ENCODE results near the gene ZBTB21.
"Not testable (repeated sequence)": the region's sequence is repeated elsewhere in the genome, so short reads cannot be mapped to it uniquely, and the experiment has no call there.

The ZBTB21 gene

GRCh38 chr21:41965461-41966013 lies 44.6 kb downstream of the ZBTB21 start:
- no peak for DNase-seq

- DNase-seq: no peak
These were observed 45.1 kb downstream of the ZBTB21 start for GRCh38 chr21:41965045-41965444.

- DNase-seq: no peak
These were observed 46.0 kb downstream of the ZBTB21 start for GRCh38 chr21:41964171-41964570.

GRCh38 chr21:41962425-41962966 lies 47.7 kb downstream of the ZBTB21 start:
- DNase-seq: no peak

- no peak for DNase-seq
These were observed 48.4 kb downstream of the ZBTB21 start for GRCh38 chr21:41961753-41962152.

GRCh38 chr21:41961282-41961701 lies 48.9 kb downstream of the ZBTB21 start:
- DNase-seq: no peak

GRCh38 chr21:41960386-41960785 lies 49.8 kb downstream of the ZBTB21 start:
- DNase-seq: no peak

- not testable (repeated sequence) for DNase-seq
These were observed 50.5 kb downstream of the ZBTB21 start for GRCh38 chr21:41959697-41960096.

GRCh38 chr21:41958886-41959563 lies 51.1 kb downstream of the ZBTB21 start:
- no peak for DNase-seq

GRCh38 chr21:41957991-41958766 lies 52.0 kb downstream of the ZBTB21 start:
- no peak for DNase-seq

GRCh38 chr21:41956926-41957729 lies 53.0 kb downstream of the ZBTB21 start:
- no peak for DNase-seq

GRCh38 chr21:41955516-41955915 lies 54.6 kb downstream of the ZBTB21 start:
- no peak for DNase-seq

GRCh38 chr21:41954654-41955499 lies 55.3 kb downstream of the ZBTB21 start:
- DNase-seq: no peak

GRCh38 chr21:41953831-41954653 lies 56.1 kb downstream of the ZBTB21 start, which contains the start of gene C2CD2:
Gene C2CD2 (minus strand): TSS chr21:41954018. CDS start chr21:41953648, 370 bp downstream.
- DNase-seq: no peak

- no peak for DNase-seq
These were observed 56.8 kb downstream of the ZBTB21 start for GRCh38 chr21:41953249-41953830.

- DNase-seq: no peak
These were observed 57.5 kb downstream of the ZBTB21 start for GRCh38 chr21:41952568-41953248.

- no peak for DNase-seq
These were observed 58.1 kb downstream of the ZBTB21 start for GRCh38 chr21:41951876-41952567.

GRCh38 chr21:41950941-41951351 lies 59.2 kb downstream of the ZBTB21 start:
- DNase-seq: no peak

- DNase-seq: not testable (repeated sequence)
These were observed 60.5 kb downstream of the ZBTB21 start for GRCh38 chr21:41949631-41950030.

Data from NCI-H2081 treated with DMSO at 0.1 percent for 48 hours (cell line).